IMR-90 (cell line): ENCODE measurements around the gene ZDHHC7. TPM values are rescaled to one million over a fixed set of nuclear protein-coding genes. Genes with fewer than 3 reads are reported as not detected.

Experiments used
- ATAC-seq: fragments of 200-7000 bp; cut with Tn5 transposase; 2 replicates; pipeline ENCODE4 v1.9.1; 2020; ENCODE audit warnings: low read depth, mild to moderate bottlenecking, moderate library complexity
- BruUV-seq: library from RNA; stranded (reverse); fragments of 400-500 nt; replicated peaks from 2 replicates; lab custom pipeline; 2021; lab: Mats Ljungman, UMichigan
- CTCF ChIA-PET: fragments of 300-600 bp; formaldehyde crosslinking; extraction: SDS; loops from one replicate; lab custom pipeline; 2021; ENCODE audit warnings: antibody characterized with exemption; lab: Yijun Ruan, JAX
- POLR2A ChIA-PET: fragments of 300-600 bp; sonication (Branson Sonifier 250); formaldehyde crosslinking; loops from one replicate; lab custom pipeline; 2022; ENCODE audit warnings: antibody characterized with exemption; ENCODE audit not compliant: unreplicated experiment; lab: Charles Lee
- DNase-seq: peaks from one replicate; pipeline ENCODE4 v3.0.0; 2013
- H2AFZ ChIP-seq: replicated peaks from 2 replicates; pipeline ENCODE3; 2013; ENCODE audit warnings: low read length, mild to moderate bottlenecking; ENCODE audit not compliant: poor library complexity
- H2AK5ac ChIP-seq: 2 replicates; pipeline ENCODE4 v1.6.1; 2013; ENCODE audit warnings: low read depth, low read length, inconsistent platforms
- H2AK9ac ChIP-seq: replicated peaks from 2 replicates; pipeline ENCODE3; 2013; ENCODE audit warnings: mild to moderate bottlenecking, low read depth, low read length, moderate library complexity; ENCODE audit not compliant: poor library complexity
- H2BK120ac ChIP-seq: 2 replicates; pipeline ENCODE4 v1.6.1; 2013; ENCODE audit warnings: low read depth, low read length, inconsistent platforms
- H2BK15ac ChIP-seq: 3 replicates; pipeline ENCODE4 v1.6.1; 2013; ENCODE audit warnings: low read depth, low read length, inconsistent platforms
- H2BK20ac ChIP-seq: 2 replicates; pipeline ENCODE4 v1.6.1; 2013; ENCODE audit warnings: low read depth, mild to moderate bottlenecking, inconsistent platforms, low read length, moderate library complexity
- H2BK5ac ChIP-seq: 2 replicates; pipeline ENCODE4 v1.6.1; 2013; ENCODE audit warnings: mild to moderate bottlenecking, low read depth, low read length, inconsistent platforms; ENCODE audit not compliant: poor library complexity, severe bottlenecking
- H3K14ac ChIP-seq: replicated peaks from 2 replicates; pipeline ENCODE4 v1.6.1; 2013; ENCODE audit warnings: low read depth, low read length, inconsistent platforms
- H3K18ac ChIP-seq: 2 replicates; pipeline ENCODE4 v1.6.1; 2013; ENCODE audit warnings: low read depth, low read length, control low read depth
- H3K23ac ChIP-seq: 2 replicates; pipeline ENCODE4 v1.6.1; 2013; ENCODE audit warnings: low read depth, low read length, inconsistent platforms
- H3K27ac ChIP-seq: 2 replicates; pipeline ENCODE4 v1.5.1; 2013; ENCODE audit warnings: mild to moderate bottlenecking, control low read depth, low read length; ENCODE audit not compliant: insufficient read depth
- H3K27me3 ChIP-seq: 2 replicates; pipeline ENCODE4 v1.6.1; 2013; ENCODE audit warnings: low read length; ENCODE audit not compliant: control insufficient read depth, insufficient read depth
- H3K36me3 ChIP-seq: 2 replicates; pipeline ENCODE4 v1.6.1; 2013; ENCODE audit warnings: low read length, mixed read lengths; ENCODE audit not compliant: control insufficient read depth, insufficient read depth
- H3K4ac ChIP-seq: 2 replicates; pipeline ENCODE4 v1.6.1; 2013; ENCODE audit warnings: low read depth, low read length, inconsistent platforms
- H3K4me1 ChIP-seq: 2 replicates; pipeline ENCODE4 v1.6.1; 2013; ENCODE audit warnings: low read length, mixed read lengths; ENCODE audit not compliant: control insufficient read depth, insufficient read depth
- H3K4me2 ChIP-seq: 2 replicates; pipeline ENCODE4 v1.6.1; 2013; ENCODE audit warnings: low read depth, mild to moderate bottlenecking, control low read depth, low read length, moderate library complexity
- H3K4me3 ChIP-seq: 2 replicates; pipeline ENCODE4 v1.5.1; 2013; ENCODE audit warnings: low read depth, mild to moderate bottlenecking, control low read depth, low read length, moderate library complexity; ENCODE audit not compliant: insufficient read depth
- H3K56ac ChIP-seq: 2 replicates; pipeline ENCODE4 v1.6.1; 2013; ENCODE audit warnings: low read length, inconsistent platforms; ENCODE audit not compliant: insufficient read depth; ENCODE audit errors: extremely low read depth
- H3K79me1 ChIP-seq, 2 experiments: 2 replicates each; pipeline ENCODE4 v1.6.1; 2013; ENCODE audit warnings: low read length in 2 of 2, inconsistent platforms in 1 of 2, low read depth in 1 of 2
- H3K9ac ChIP-seq: 2 replicates; pipeline ENCODE4 v1.6.1; 2013; ENCODE audit warnings: low read depth, low read length, control low read depth
- H3K9me1 ChIP-seq: 2 replicates; pipeline ENCODE4 v1.6.1; 2013; ENCODE audit warnings: low read length, inconsistent platforms; ENCODE audit not compliant: insufficient read depth
- H3K9me3 ChIP-seq: 2 replicates; pipeline ENCODE4 v1.6.1; 2013; ENCODE audit warnings: low read length; ENCODE audit not compliant: control insufficient read depth, insufficient read depth
- H4K20me1 ChIP-seq: 2 replicates; pipeline ENCODE4 v1.6.1; 2013; ENCODE audit warnings: low read length, inconsistent platforms; ENCODE audit not compliant: insufficient read depth
- H4K5ac ChIP-seq: 2 replicates; pipeline ENCODE4 v1.6.1; 2013; ENCODE audit warnings: mild to moderate bottlenecking, low read depth, low read length, control low read depth
- H4K8ac ChIP-seq, 2 experiments: 2 replicates each; pipeline ENCODE4 v1.6.1; 2013; ENCODE audit warnings: low read depth in 2 of 2, low read length in 2 of 2, control low read depth in 1 of 2, inconsistent platforms in 1 of 2
- H4K91ac ChIP-seq: 2 replicates; pipeline ENCODE4 v1.6.1; 2013; ENCODE audit warnings: low read depth, low read length, inconsistent platforms; ENCODE audit not compliant: insufficient read depth
- CEBPB ChIP-seq: IDR thresholded peaks from 2 replicates; pipeline ENCODE4 v1.6.1; 2012; ENCODE audit warnings: low read depth, low read length, improper control_type of control experiment
- CTCF ChIP-seq: conservative IDR thresholded peaks from 2 replicates; pipeline ENCODE4 v1.5.1; 2012; ENCODE audit warnings: mild to moderate bottlenecking, low read depth, low read length, improper control_type of control experiment
- FOS ChIP-seq: fragments of 150-350 bp; IDR thresholded peaks from 2 replicates; pipeline ENCODE4 v1.6.1; 2016; ENCODE audit warnings: low read depth, low read length
- MAFK ChIP-seq: IDR thresholded peaks from 2 replicates; pipeline ENCODE4 v1.6.1; 2012; ENCODE audit warnings: low read depth, low read length, improper control_type of control experiment
- MXI1 ChIP-seq: IDR thresholded peaks from 2 replicates; pipeline ENCODE4 v1.6.1; 2012; ENCODE audit warnings: low read depth, mild to moderate bottlenecking, low read length, moderate library complexity, borderline replicate concordance
- RAD21 ChIP-seq: IDR thresholded peaks from 2 replicates; pipeline ENCODE4 v1.6.1; 2012; ENCODE audit warnings: low read length, improper control_type of control experiment
- RFX5 ChIP-seq: IDR thresholded peaks from 2 replicates; pipeline ENCODE4 v1.8.0; 2012; ENCODE audit warnings: low read depth, mild to moderate bottlenecking, low read length, moderate library complexity
- USF2 ChIP-seq: fragments of 150-350 bp; IDR thresholded peaks from 2 replicates; pipeline ENCODE4 v1.6.1; 2017; ENCODE audit warnings: mild to moderate bottlenecking, antibody characterized with exemption, low read length, low read depth
- WGBS, 2 experiments: methylation state at CpG; one replicate each; pipeline versions ENCODE4 v1.1.5 to v1.1.7; 2013; ENCODE audit warnings: missing lambda C conversion rate in 2 of 2; ENCODE audit not compliant: insufficient read length in 1 of 2; ENCODE audit errors: extremely low coverage in 2 of 2; 5-methylcytosine and 5-hydroxymethylcytosine counted together
- dilution Hi-C: fragments of 300-500 bp; cut with HindIII; formaldehyde crosslinking; loops from one replicate; pipeline ENCODE4 v1.14.3; 2018; ENCODE audit warnings: low sequenced_read_pairs; ENCODE audit not compliant: unreplicated experiment
- in situ Hi-C: fragments of 300-500 bp; cut with MboI; formaldehyde crosslinking; loops from 3 replicates; pipeline ENCODE4 v1.14.3; 2019; ENCODE audit warnings: low sequenced_read_pairs, inconsistent platforms, mixed read lengths
- intact Hi-C: fragments of 100-400 bp; cut with micrococcal nuclease; formaldehyde crosslinking; loops from 2 replicates; pipeline ENCODE4 v1.10.0; 2022
- polyA plus RNA-seq, 3 experiments: library from polyadenylated mRNA; depleted of rRNA; stranded (reverse); fragments of >200 nt; gene quantifications; 2 replicates each; pipeline ENCODE4 v1.2.3, GENCODE V29; 2012; ENCODE audit warnings: low replicate concordance in 1 of 3
- total RNA-seq: library from RNA; depleted of rRNA; stranded (reverse); fragments of >200 nt; gene quantifications from 2 replicates; pipeline ENCODE4 v1.2.3, GENCODE V29; 2012

The ZDHHC7 gene
- total and polyA plus RNA-seq, 2 of the 4 experiments (the other 2 are of a cell fraction) = 80.1 to 97.1 TPM

GRCh38 chr16:85027349-85027957 is 16.1 kb upstream of the ZDHHC7 start, which contains the start of gene KIAA0513 (continued):
- no peak for TF ChIP-seq MAFK
- peak; percentile 28; the same call in 1 of the 2 replicates for TF ChIP-seq FOS

GRCh38 chr16:85026703-85027102 is 15.4 kb upstream of the ZDHHC7 start:
- Histone ChIP-seq H2BK5ac (peak overlapping the region; percentile 68), H3K4me3 (peak overlapping the region; percentile 72), H3K79me1 (peaks cover 12 to 46% of the 10 kb centered on the region in 2 experiments), H3K18ac (peak overlapping the region; percentile 54; the same call in 1 of the 2 replicates), H3K14ac (peak overlapping the region; percentile 50; the same call in 1 of the 2 replicates), H3K27me3 (no peaks in the 10 kb centered on the region), H3K4me2 (peak overlapping the region; percentile 96; the same call in 1 of the 2 replicates), H2AK9ac (no peak overlapping the region), H2AFZ (no peak overlapping the region), H2BK15ac (no peak overlapping the region), H3K4me1 (peaks cover 20% of the 10 kb centered on the region), H3K4ac (peak overlapping the region; percentile 7; the same call in 1 of the 2 replicates), H3K56ac (0 out of 2 replicates have a peak overlapping the region, but pooled peaks have one; percentile 20), H3K23ac (no peak overlapping the region), H2BK20ac (no peak overlapping the region), H4K5ac (peak overlapping the region; percentile 57; the same call in 1 of the 2 replicates), H3K9me1 (peaks cover 5% of the 10 kb centered on the region; the same call in 1 of the 2 replicates), H3K27ac (no peak overlapping the region), H3K36me3 (peaks cover 2% of the 10 kb centered on the region; the same call in 1 of the 2 replicates), H4K91ac (no peak overlapping the region), H4K20me1 (peaks cover 15% of the 10 kb centered on the region; the same call in 1 of the 2 replicates), H4K8ac (peak overlapping the region; percentile 76 to 88; a peak in 3 of 4 replicates), H2AK5ac (no peak overlapping the region), H2BK120ac (no peak overlapping the region), H3K9ac (peak overlapping the region; percentile 90; the same call in 1 of the 2 replicates), H3K9me3 (no peaks in the 10 kb centered on the region)
- POLR2A ChIA-PET = interaction anchor here (0.6 to 0.9 kb wide), 3 partner anchors 9 to 27 kb away, joined by 3 to 6 read pairs (median 3); no protein-coding TSS in a partner anchor
- dilution Hi-C loops = no loop called here
- intact Hi-C loops = no loop called here
- in situ Hi-C loops = no loop called here
- no TSS peak for BruUV-seq
- DNase-seq (no peak), ATAC-seq (no peak)
- WGBS, 2 experiments = no CpG with 5 or more reads among the region's 4 CpGs
- TF ChIP-seq CEBPB = no peak
- TF ChIP-seq USF2 = no peak
- no peak for TF ChIP-seq RFX5
- TF ChIP-seq RAD21 = no peak
- TF ChIP-seq MXI1 = no peak
- no peak for TF ChIP-seq CTCF
- CTCF ChIA-PET = no interaction called here
